ENCODE results near the gene TMEM178B.
"Not testable (repeated sequence)": the region's sequence is repeated elsewhere in the genome, so short reads cannot be mapped to it uniquely, and the experiment has no call there.

The TMEM178B gene

DNA sequence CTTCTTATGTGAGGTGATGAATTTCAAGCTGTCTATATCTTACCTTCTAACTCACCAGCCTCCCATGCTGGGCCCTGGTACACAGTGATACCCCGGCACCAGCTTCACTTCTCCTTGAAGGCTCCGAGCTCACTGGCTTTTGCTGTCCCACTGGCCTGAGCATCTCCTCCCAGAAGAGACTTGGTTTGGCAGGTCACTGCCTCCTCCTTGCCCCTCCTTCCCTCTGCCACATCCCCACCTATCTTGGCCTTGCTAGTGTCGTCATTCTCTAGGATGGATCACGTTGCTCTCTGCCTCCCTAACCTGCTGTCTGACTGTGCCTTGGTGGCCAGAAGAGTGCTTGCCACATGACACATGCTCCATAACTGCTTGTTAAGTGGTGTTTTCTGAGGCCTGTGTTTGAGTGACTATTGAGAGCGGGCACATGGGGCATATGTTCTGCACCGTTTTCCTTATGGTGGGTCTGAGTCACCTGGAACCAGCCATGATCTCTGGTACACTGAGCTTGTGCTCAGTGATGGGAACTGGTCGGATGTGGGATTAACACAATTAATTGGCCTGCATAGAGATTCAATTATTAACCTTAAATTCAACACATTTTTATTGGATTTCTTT is 86.5 kb downstream of the TMEM178B start:
- TF ChIP-seq, protein P1, sequence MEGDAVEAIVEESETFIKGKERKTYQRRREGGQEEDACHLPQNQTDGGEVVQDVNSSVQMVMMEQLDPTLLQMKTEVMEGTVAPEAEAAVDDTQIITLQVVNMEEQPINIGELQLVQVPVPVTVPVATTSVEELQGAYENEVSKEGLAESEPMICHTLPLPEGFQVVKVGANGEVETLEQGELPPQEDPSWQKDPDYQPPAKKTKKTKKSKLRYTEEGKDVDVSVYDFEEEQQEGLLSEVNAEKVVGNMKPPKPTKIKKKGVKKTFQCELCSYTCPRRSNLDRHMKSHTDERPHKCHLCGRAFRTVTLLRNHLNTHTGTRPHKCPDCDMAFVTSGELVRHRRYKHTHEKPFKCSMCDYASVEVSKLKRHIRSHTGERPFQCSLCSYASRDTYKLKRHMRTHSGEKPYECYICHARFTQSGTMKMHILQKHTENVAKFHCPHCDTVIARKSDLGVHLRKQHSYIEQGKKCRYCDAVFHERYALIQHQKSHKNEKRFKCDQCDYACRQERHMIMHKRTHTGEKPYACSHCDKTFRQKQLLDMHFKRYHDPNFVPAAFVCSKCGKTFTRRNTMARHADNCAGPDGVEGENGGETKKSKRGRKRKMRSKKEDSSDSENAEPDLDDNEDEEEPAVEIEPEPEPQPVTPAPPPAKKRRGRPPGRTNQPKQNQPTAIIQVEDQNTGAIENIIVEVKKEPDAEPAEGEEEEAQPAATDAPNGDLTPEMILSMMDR (IDR thresholded peaks at IDR 0.05; ENCODE audit: control insufficient read depth, insufficient read depth, low read depth, low read length, missing control alignments) = no peak
- no peak overlapping the region for H3K4me3 ChIP-seq (ENCODE audit: control insufficient read depth, low read depth, low read length)

DNA sequence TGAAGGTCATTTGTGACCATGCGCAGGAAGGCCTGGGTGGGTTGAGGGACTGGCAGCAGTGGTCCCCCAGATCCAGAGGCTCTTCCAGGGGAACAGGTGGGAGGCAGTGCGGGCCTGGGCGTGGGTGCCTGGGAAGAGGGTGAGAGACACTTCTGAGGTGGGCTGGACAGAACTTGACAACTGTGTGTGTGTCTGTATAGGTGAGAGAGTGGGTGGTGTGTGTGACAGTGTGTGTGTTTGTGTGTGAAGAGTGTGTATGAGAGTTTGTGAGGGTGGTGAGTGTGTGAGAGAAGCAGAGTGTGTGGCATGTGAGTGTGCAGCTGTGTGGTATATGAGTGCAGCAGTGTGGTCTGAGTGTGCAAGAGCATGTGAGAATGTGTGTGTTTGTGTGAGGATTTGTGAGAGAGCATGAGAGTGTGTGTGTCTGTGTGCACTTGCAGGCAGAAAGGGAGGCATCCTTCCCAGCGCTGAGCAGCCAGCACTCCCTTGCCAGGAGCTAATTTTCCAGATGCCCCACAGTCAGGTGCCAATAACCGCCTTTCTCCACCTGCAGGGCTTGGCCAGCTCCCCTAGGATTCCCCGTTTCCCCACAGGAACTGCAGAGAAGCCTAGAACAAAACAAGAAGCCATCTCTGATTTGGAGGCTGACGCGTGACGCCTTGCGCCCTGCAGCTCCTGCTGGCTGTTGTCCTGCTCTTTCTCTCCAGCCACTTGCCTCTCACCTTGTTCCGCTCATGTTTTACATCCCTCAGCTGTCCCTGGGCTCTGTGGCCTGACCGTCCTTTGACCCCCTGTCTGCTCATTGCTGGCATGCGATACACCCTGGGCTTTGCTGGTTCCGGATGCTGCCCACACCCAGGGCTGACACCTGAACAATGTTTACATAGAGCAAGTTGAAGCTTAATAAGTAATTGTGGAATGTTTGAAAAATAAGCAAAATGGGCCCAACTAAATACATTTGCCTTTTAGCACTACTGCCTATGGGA is 88.0 kb downstream of the TMEM178B start:
- TF ChIP-seq, protein P1 (IDR thresholded peaks at IDR 0.05; ENCODE audit: control insufficient read depth, insufficient read depth, low read depth, low read length, missing control alignments) = no peak
- no peak for DNase-seq (ENCODE audit: low read depth)

More for the DNA sequence above, 86.5 kb downstream of the TMEM178B start:
- DNase-seq (ENCODE audit: low read depth) = no peak

DNA sequence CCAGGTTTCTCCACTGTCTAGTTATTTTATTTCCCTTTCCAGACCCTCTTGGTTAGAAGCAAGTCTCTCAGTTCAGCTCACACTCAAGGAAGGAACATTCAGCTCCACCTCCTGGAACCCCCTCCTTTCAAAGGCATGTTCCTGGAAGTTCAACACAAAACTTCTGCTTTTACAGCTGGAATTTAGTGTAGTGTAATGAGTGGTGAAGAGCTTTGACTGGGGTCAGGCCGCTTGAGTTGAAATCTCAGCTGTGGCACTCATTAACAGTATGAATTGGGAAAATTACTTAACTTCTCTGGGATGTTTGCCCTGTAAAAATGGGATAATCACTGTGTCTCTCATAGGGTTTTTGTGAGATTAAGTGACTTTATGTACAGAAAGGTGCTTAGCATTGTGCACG is 91.7 kb downstream of the TMEM178B start:
- H3K4me3 ChIP-seq (ENCODE audit: control insufficient read depth, low read depth, low read length) = no peak overlapping the region
- no peak for DNase-seq (ENCODE audit: low read depth)
- TF ChIP-seq, protein P1 (IDR thresholded peaks at IDR 0.05; ENCODE audit: control insufficient read depth, insufficient read depth, low read depth, low read length, missing control alignments) = no peak

More for the DNA sequence above, 88.0 kb downstream of the TMEM178B start:
- no peak overlapping the region for H3K4me3 ChIP-seq (ENCODE audit: control insufficient read depth, low read depth, low read length)

DNA sequence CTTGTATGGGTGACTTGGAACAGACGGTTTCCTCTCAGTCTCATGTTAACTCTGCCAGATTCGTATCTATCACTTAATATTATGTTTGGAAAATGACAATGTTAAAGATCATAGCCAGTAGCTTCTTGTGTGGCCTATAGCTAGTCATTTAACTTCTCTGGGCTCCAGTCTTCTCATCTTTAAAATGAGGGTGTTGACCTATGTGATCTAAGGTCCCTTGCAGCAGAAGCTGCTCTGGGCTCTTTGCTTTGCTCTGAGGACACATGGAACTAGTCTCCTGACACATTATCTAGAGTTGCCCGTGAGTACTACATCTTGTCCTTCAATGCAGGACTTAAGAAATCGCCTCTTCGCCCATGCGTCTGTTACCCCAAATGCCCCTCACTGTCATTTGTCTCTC is 93.1 kb downstream of the TMEM178B start:
- no peak overlapping the region for H3K4me3 ChIP-seq (ENCODE audit: control insufficient read depth, low read depth, low read length)
- no peak for DNase-seq (ENCODE audit: low read depth)
- TF ChIP-seq, protein P1 (IDR thresholded peaks at IDR 0.05; ENCODE audit: control insufficient read depth, insufficient read depth, low read depth, low read length, missing control alignments) = no peak

DNA sequence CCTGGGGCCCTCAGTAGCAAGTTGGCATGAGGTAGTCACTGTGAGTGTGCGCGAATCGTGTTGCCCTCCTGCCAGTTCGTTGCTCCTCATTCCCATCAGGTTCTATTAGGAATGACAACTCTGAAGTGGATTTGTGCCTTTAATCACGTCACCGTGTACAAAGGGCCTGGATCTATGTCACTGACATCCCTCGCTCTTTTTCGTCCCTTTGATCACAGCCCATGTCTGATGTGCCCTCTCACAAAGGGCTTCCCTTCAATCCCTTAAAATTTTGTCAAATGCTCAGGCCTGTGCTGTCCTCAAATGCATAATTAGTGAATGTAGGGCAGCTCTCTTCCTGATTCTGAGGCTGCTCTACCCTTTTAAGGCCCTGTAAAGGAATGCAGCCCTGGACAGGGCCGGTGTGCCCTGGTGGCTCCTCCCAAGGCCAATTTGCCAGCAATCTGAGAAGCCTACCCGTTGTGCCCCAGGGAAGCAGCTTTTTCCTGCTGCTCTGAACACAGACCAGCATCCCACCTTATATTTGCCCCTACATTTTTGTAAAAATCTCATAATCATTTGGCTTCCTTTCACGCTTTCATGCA is 93.6 kb downstream of the TMEM178B start:
- no peak overlapping the region for H3K4me3 ChIP-seq (ENCODE audit: control insufficient read depth, low read depth, low read length)
- DNase-seq (ENCODE audit: low read depth) = no peak
- TF ChIP-seq, protein P1 (IDR thresholded peaks at IDR 0.05; ENCODE audit: control insufficient read depth, insufficient read depth, low read depth, low read length, missing control alignments) = no peak

DNA sequence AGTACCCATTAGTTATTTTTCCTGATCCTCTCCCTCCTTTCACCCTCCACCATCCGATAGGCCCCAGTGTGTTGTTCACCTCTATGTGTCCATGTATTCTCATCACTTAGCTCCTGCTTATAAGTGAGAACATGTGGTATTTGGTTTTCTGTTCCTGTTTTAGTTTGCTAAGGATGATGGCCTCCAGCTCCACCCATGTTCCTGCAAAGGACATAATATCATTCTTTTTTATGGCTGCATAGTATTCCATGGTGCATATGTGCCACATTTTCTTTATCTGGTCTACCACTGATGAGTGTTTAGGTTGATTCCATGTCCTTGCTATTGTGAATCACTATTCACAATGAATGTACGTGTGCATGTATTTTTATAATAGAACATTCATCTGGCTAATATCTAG is 95.3 kb downstream of the TMEM178B start:
- DNase-seq (ENCODE audit: low read depth); H3K4me3 ChIP-seq (ENCODE audit: control insufficient read depth, low read depth, low read length): not testable (repeated sequence)

DNA sequence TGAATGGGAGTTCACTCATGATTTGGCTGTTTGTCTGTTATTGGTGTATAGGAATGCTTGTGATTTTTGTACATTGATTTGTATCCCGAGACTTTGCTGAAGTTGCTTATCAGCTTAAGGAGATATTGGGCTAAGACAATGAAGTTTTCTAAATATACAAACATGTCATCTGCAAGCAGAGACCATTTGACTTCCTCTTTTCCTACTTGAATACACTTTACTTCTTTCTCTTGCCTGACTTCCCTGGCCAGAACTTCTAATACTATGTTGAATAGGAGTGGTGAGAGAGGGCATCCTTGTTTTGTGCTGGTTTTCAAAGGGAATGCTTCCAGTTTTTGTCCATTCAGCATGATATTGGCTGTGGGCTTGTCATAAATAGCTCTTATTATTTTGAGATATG is 101.9 kb downstream of the TMEM178B start:
- DNase-seq (ENCODE audit: low read depth); H3K4me3 ChIP-seq (ENCODE audit: control insufficient read depth, low read depth, low read length): not testable (repeated sequence)

DNA sequence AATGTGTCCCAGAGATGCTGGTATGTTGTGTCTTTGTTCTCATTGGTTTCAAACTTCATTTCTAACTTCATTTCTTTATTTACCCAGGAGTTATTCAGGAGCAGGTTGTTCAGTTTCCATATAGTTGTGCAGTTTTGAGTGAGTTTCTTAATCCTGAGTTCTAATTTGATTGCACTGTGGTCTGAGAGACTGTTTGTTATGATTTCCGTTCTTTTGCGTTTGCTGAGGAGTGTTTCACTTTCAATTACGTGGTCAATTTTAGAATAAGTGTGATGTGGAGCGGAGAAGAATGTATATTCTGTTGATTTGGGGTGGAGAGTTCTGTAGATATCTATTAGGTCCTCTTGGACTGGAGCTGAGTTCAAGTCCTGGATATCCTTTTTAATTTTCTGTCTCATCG is 103.3 kb downstream of the TMEM178B start:
- not testable (repeated sequence) for DNase-seq (ENCODE audit: low read depth); H3K4me3 ChIP-seq (ENCODE audit: control insufficient read depth, low read depth, low read length)
